Rectal smooth muscle tissue (tissue), 1 donor: ENCODE results near the gene REPIN1.

Experiments
- H3K27ac ChIP-seq: one replicate; pipeline ENCODE4 v1.7.0; 2013; ENCODE audit warnings: low read depth, low read length, inconsistent platforms
- H3K27me3 ChIP-seq: one replicate; pipeline ENCODE4 v1.7.0; 2013; ENCODE audit warnings: low read length; ENCODE audit not compliant: control insufficient read depth, insufficient read depth
- H3K36me3 ChIP-seq: one replicate; pipeline ENCODE4 v1.7.0; 2013; ENCODE audit warnings: low read length; ENCODE audit not compliant: control insufficient read depth, insufficient read depth
- H3K4me1 ChIP-seq: one replicate; pipeline ENCODE4 v1.7.0; 2013; ENCODE audit warnings: low read length; ENCODE audit not compliant: control insufficient read depth, insufficient read depth
- H3K4me3 ChIP-seq: one replicate; pipeline ENCODE4 v1.7.0; 2013; ENCODE audit warnings: low read length
- H3K9ac ChIP-seq: one replicate; pipeline ENCODE4 v1.7.0; 2013; ENCODE audit warnings: low read length

Gene REPIN1

GRCh38 chr7:150329331-150330120, 39.1 kb upstream of the REPIN1 start:
- Histone ChIP-seq H3K4me1 (no peaks in the 10 kb centered on the region), H3K4me3 (no peak overlapping the region), H3K27me3 (no peaks in the 10 kb centered on the region), H3K27ac (no peak overlapping the region), H3K9ac (no peak overlapping the region), H3K36me3 (peaks cover 7% of the 10 kb centered on the region)

- peaks cover 3% of the 10 kb centered on the region for H3K4me1 ChIP-seq
- H3K27me3 ChIP-seq: no peaks in the 10 kb centered on the region
- no peak overlapping the region for H3K9ac ChIP-seq
- peaks cover 7% of the 10 kb centered on the region for H3K36me3 ChIP-seq
- H3K27ac ChIP-seq: no peak overlapping the region
- no peak overlapping the region for H3K4me3 ChIP-seq
Measured at GRCh38 chr7:150330211-150330885, 38.3 kb upstream of the REPIN1 start.

GRCh38 chr7:150332852-150333635, 35.6 kb upstream of the REPIN1 start:
- H3K27ac ChIP-seq: no peak overlapping the region
- H3K4me1 ChIP-seq: peaks cover 16% of the 10 kb centered on the region

GRCh38 chr7:150333659-150334058, 35.0 kb upstream of the REPIN1 start:
- Histone ChIP-seq H3K4me3 (no peak overlapping the region), H3K36me3 (peaks cover 5% of the 10 kb centered on the region), H3K9ac (no peak overlapping the region), H3K27ac (peak overlapping the region; percentile 5), H3K27me3 (no peaks in the 10 kb centered on the region), H3K4me1 (peaks cover 19% of the 10 kb centered on the region)

More at GRCh38 chr7:150332852-150333635, 35.6 kb upstream of the REPIN1 start:
- Histone ChIP-seq H3K27me3 (no peaks in the 10 kb centered on the region), H3K36me3 (peaks cover 5% of the 10 kb centered on the region), H3K9ac (no peak overlapping the region), H3K4me3 (no peak overlapping the region)

GRCh38 chr7:150334108-150334507, 34.5 kb upstream of the REPIN1 start:
- H3K36me3 ChIP-seq: peaks cover 3% of the 10 kb centered on the region
- H3K4me1 ChIP-seq: peaks cover 23% of the 10 kb centered on the region
- H3K4me3 ChIP-seq: no peak overlapping the region
- H3K27me3 ChIP-seq: no peaks in the 10 kb centered on the region
- H3K27ac ChIP-seq: peak overlapping the region; percentile 5
- no peak overlapping the region for H3K9ac ChIP-seq

GRCh38 chr7:150335108-150335773, 33.4 kb upstream of the REPIN1 start:
- Histone ChIP-seq H3K27me3 (no peaks in the 10 kb centered on the region), H3K4me1 (peaks cover 26% of the 10 kb centered on the region), H3K36me3 (peaks cover 2% of the 10 kb centered on the region), H3K4me3 (no peak overlapping the region), H3K27ac (peak overlapping the region; percentile 24), H3K9ac (no peak overlapping the region)

GRCh38 chr7:150335774-150336112, 32.9 kb upstream of the REPIN1 start:
- Histone ChIP-seq H3K27ac (peak overlapping the region; percentile 24), H3K36me3 (peaks cover 2% of the 10 kb centered on the region), H3K27me3 (no peaks in the 10 kb centered on the region), H3K4me1 (peaks cover 26% of the 10 kb centered on the region), H3K4me3 (no peak overlapping the region), H3K9ac (no peak overlapping the region)

- Histone ChIP-seq H3K27me3 (no peaks in the 10 kb centered on the region), H3K4me1 (peaks cover 26% of the 10 kb centered on the region), H3K27ac (peak overlapping the region; percentile 7), H3K36me3 (no peaks in the 10 kb centered on the region), H3K9ac (no peak overlapping the region), H3K4me3 (no peak overlapping the region)
Measured at GRCh38 chr7:150336746-150337145, 31.9 kb upstream of the REPIN1 start.

- Histone ChIP-seq H3K9ac (no peak overlapping the region), H3K27me3 (no peaks in the 10 kb centered on the region), H3K36me3 (no peaks in the 10 kb centered on the region), H3K4me1 (peaks cover 26% of the 10 kb centered on the region), H3K4me3 (no peak overlapping the region), H3K27ac (no peak overlapping the region)
Measured at GRCh38 chr7:150337179-150337578, 31.4 kb upstream of the REPIN1 start.

GRCh38 chr7:150337659-150338081, 31.0 kb upstream of the REPIN1 start:
- peaks cover 26% of the 10 kb centered on the region for H3K4me1 ChIP-seq
- H3K27ac ChIP-seq: no peak overlapping the region
- no peak overlapping the region for H3K9ac ChIP-seq
- H3K27me3 ChIP-seq: no peaks in the 10 kb centered on the region
- no peak overlapping the region for H3K4me3 ChIP-seq
- no peaks in the 10 kb centered on the region for H3K36me3 ChIP-seq

- peak overlapping the region; percentile 17 for H3K27ac ChIP-seq
- H3K4me1 ChIP-seq: peaks cover 26% of the 10 kb centered on the region
- no peaks in the 10 kb centered on the region for H3K36me3 ChIP-seq
- H3K27me3 ChIP-seq: no peaks in the 10 kb centered on the region
- H3K9ac ChIP-seq: no peak overlapping the region
- H3K4me3 ChIP-seq: no peak overlapping the region
Measured at GRCh38 chr7:150338166-150338829, 30.3 kb upstream of the REPIN1 start.
